Suprapubic skin (tissue), 3 donors: ENCODE data around the gene AGAP1.

Source experiments
- CTCF ChIP-seq, 2 donors: fragments of 200-600 bp in 1 of 2; fragments of 450-650 bp in 1 of 2; sonication (generic) in 1 of 2; IDR thresholded peaks; one replicate each; pipeline ENCODE4 v1.5.1; 2016 to 2019; ENCODE audit warnings: antibody characterized with exemption in 2 of 2, mild to moderate bottlenecking in 1 of 2, moderate library complexity in 1 of 2
- POLR2AphosphoS5 ChIP-seq, 3 donors: sonication (generic); formaldehyde crosslinking; IDR thresholded peaks; one replicate each; pipeline ENCODE4 v1.6.1; 2017; ENCODE audit warnings: antibody characterized with exemption in 3 of 3

DNA sequence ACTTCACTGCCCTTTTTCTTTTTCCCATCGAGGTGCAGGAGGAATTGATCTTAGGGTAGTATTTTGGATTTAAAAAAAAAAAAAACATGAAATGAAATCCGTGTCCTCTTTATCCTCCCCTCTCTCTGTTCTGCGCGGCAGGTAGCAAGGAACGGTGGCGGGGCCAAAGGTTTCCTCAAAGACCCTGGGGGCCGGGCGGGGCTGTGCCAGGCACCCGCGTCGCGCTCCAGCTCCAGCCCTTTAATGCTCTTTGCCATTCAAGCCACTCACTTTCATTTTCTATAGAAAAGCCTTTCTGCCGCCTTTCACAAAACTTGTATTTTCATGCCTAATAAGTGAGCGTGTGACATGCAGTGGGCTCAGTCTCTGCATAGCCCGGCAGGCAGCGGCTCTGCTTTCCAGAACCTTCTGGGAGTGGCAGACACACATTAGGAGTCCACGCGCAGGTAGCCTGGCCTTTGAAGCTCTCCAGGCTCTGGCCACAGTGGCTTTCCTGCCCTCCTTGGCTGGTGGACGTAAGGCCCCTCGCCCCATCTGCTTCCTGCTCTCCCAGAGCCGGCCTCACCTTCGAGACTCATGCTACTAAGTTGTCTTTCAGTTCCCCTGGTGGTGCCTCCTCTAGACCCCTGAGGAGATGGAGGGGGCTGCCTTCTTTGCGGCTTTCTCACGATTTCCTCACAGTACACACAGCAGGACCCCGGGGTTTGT, 41.7 kb downstream of the AGAP1 start:
- TF ChIP-seq POLR2AphosphoS5 (IDR thresholded peaks at IDR 0.05) (no peak), CTCF (IDR thresholded peaks at IDR 0.05) (no peak)
